K562 (cell line): ENCODE measurements around the gene SPATA21. TPM values are rescaled to one million over a fixed set of nuclear protein-coding genes. Genes with fewer than 3 reads are reported as not detected.

ENCODE experiments used
- ARHGAP35 ChIP-seq: fragments of 450-650 bp; IDR thresholded peaks from 2 replicates; pipeline ENCODE4 v1.6.1; 2018; ENCODE audit not compliant: partially characterized antibody
- CEBPG ChIP-seq, 3 experiments: fragments of 200-800 bp in 1 of 3; sonication (Bioruptor generic) in 1 of 3; sonication (generic) in 1 of 3; formaldehyde crosslinking in 1 of 3; IDR thresholded peaks in 2 of 3; conservative IDR thresholded peaks in 1 of 3; 2 replicates each; pipeline versions ENCODE4 v1.6.1 to v1.8.0; 2016 to 2022; ENCODE audit warnings: missing compliant biosample characterization in 2 of 3, missing genetic modification characterization in 2 of 3, mild to moderate bottlenecking in 1 of 3, missing genetic modification reagents in 1 of 3
- CXXC5 ChIP-seq: fragments of 250-450 bp; sonication (Bioruptor Pico); IDR thresholded peaks from 2 replicates; pipeline ENCODE4 v1.8.0; 2022; ENCODE audit warnings: inconsistent platforms, mild to moderate bottlenecking, moderate library complexity
- OTX1 ChIP-seq: fragments of 450-650 bp; formaldehyde crosslinking; IDR thresholded peaks from 2 replicates; pipeline ENCODE4 v1.4.0; 2022; ENCODE audit warnings: mild to moderate bottlenecking
- STAT5A ChIP-seq: IDR thresholded peaks from 2 replicates; pipeline ENCODE4 v1.6.1; 2012; ENCODE audit warnings: low read length, inconsistent platforms, borderline replicate concordance
- ZNF436 ChIP-seq: fragments of 250-450, 450-650 bp; sonication (Bioruptor Pico); formaldehyde crosslinking; IDR thresholded peaks from 2 replicates; pipeline ENCODE4 v1.7.0; 2020; ENCODE audit warnings: mild to moderate bottlenecking
- polyA plus RNA-seq, 8 experiments: library from polyadenylated mRNA; depleted of rRNA in 4 of 8; stranded (reverse) in 5 of 8; unstranded in 3 of 8; fragments of >200 nt; fragmentation: Nextera tagmentation in 2 of 8; fragmentation: Illumina TruSeq in 1 of 8; extraction: Ambion mirVana in 2 of 8; extraction: Trizol in 1 of 8; gene quantifications; 2 replicates each; pipeline versions ENCODE4 v1.2.1 to v1.2.3, GENCODE V29; 2011 to 2014; ENCODE audit warnings: inconsistent platforms in 1 of 8, missing spikeins in 1 of 8
- total RNA-seq, 7 experiments: library from RNA; depleted of rRNA in 6 of 7; stranded (reverse); fragments of >200 nt in 6 of 7; fragmentation: Illumina TruSeq in 2 of 7; extraction: Trizol in 2 of 7; gene quantifications; 2 replicates each; pipeline versions ENCODE4 v1.2.1 to v1.2.3, GENCODE V29; 2011 to 2021; ENCODE audit warnings: low replicate concordance in 1 of 7
- TF ChIP-seq, protein P1 (sequence below), 2 experiments: fragments of 450-650 bp; IDR thresholded peaks; 2 replicates each; pipeline ENCODE4 v1.6.1; 2016; ENCODE audit warnings: mild to moderate bottlenecking in 2 of 2, borderline replicate concordance in 1 of 2, low read depth in 1 of 2, moderate library complexity in 1 of 2

SPATA21 gene
- total and polyA plus RNA-seq, 9 of the 15 experiments (the other 6 are each of a cell fraction or from before 2014, with no cell fraction given), result 0.10 to 0.36 (median 0.13) TPM; not detected in 3

DNA sequence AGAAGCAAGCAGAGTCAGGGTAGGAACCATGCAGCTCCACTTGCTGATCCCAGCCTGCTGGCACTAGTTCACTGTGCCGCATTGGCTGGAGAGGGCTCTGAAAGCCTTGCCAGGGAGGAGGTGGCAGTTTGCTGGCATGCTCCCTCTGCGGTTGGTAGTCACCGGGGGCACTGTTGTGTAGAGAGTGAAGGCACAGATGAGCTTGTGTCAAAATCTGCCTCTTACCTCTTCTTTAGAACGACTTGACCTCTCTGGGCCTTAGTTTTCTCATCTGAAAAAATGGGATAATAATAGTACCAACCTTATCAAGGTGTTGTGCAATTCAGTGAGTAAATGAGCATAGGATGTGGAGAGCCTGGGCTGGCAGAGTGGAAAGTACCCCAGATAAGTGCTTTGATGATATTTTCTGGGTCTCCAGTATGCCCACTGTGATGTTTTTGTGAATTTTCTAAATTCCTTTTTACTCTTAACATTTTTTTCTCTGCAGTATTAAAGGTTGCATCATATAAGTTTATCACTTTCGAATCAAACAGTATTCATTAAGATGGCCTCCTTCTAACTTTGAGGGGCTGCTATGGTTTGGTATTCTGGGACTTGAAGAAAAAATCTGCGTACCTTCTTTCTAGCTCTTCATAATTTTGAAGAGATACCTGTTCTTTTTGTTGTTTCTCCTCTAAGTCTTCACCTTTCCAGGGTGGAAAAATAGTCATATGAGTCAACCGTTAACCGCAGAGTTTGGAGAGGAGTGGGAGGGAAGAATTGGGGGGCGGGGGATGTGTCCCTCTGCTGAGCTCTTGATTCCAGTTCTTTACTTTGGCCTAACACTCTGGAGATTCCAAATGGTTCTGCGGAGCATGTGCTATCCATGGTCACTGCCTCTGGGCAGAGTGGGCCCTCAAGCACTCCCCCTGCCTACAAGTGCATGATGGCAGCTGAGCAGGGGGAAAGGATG is 43.4 kb downstream of the SPATA21 start (continued):
- TF ChIP-seq, protein P1, sequence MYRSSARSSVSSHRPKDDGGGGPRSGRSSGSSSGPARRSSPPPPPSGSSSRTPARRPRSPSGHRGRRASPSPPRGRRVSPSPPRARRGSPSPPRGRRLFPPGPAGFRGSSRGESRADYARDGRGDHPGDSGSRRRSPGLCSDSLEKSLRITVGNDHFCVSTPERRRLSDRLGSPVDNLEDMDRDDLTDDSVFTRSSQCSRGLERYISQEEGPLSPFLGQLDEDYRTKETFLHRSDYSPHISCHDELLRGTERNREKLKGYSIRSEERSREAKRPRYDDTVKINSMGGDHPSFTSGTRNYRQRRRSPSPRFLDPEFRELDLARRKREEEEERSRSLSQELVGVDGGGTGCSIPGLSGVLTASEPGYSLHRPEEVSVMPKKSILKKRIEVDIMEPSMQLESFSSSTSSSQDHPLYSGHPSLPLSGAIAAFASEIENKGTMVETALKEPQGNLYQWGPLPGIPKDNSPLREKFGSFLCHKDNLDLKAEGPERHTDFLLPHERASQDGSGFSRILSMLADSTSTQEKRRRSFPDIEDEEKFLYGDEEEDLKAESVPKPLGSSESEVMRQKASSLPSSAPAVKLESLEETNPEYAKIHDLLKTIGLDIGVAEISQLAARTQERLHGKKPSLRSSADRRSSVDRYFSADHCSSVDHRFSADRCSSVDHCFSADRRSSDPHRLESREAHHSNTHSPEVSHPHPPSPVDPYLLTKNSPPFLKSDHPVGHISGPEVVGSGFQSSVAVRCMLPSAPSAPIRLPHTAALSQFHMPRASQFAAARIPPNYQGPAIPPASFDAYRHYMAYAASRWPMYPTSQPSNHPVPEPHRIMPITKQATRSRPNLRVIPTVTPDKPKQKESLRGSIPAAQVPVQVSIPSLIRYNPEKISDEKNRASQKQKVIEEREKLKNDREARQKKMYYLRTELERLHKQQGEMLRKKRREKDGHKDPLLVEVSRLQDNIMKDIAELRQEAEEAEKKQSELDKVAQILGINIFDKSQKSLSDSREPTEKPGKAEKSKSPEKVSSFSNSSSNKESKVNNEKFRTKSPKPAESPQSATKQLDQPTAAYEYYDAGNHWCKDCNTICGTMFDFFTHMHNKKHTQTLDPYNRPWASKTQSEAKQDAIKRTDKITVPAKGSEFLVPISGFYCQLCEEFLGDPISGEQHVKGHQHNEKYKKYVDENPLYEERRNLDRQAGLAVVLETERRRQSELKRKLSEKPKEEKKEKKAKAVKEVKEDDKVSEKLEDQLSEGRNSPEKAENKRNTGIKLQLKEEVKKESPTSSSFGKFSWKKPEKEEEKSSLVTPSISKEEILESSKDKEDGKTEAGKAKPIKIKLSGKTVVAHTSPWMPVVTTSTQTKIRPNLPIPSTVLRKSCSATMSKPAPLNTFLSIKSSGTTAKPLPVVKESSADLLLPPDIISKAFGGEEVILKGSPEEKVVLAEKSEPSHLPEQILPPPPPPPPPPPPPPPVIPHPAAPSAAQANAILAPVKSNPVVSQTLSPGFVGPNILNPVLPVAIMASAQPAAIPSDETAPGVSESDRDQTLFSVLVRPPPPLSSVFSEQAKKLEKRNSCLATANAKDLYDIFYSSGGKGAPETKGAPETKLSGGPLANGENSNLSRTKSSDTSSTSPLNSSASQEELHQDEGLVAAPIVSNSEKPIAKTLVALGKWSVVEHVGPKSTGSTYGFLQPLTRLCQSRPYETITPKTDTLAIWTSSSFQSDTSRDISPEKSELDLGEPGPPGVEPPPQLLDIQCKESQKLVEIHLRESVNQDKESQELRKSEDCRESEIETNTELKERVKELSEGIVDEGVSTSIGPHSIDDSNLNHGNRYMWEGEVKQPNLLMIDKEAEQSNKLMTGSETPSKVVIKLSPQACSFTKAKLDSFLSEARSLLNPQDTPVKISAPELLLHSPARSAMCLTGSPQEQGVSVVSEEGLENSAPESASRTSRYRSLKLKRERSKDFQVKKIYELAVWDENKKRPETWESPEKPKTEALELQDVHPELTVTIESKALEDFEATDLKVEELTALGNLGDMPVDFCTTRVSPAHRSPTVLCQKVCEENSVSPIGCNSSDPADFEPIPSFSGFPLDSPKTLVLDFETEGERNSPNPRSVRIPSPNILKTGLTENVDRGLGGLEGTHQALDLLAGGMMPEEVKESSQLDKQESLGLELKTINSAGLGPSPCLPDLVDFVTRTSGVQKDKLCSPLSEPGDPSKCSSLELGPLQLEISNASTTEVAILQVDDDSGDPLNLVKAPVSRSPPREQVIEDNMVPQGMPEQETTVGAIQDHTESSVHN (IDR thresholded peaks at IDR 0.05; ENCODE audit: borderline replicate concordance in 1 of 2, low read depth in 1 of 2), result no peak
- TF ChIP-seq STAT5A (no peak), ARHGAP35 (no peak), CXXC5 (CRISPR knock-in tag) (no peak), CEBPG (CRISPR knock-in tag; IDR thresholded peaks at IDR 0.05) (no peak), CEBPG (tag; conservative IDR thresholded peaks at IDR 0.05 in 1 of 2, IDR thresholded peaks at IDR 0.05 in 1 of 2) (peak; percentile 52 to 59; a peak in 3 of 4 replicates), OTX1 (CRISPR knock-in tag) (no peak), ZNF436 (no peak)
- TF ChIP-seq, all 486 proteins: peak for 3
